Mammary epithelial cell (primary cell): ENCODE results near the gene VSTM1.

Experiments used
- CTCF ChIP-seq, 2 donors: IDR thresholded peaks in 1 of 2; conservative IDR thresholded peaks in 1 of 2; 2 replicates each; pipeline ENCODE4 v1.5.1; 2011 to 2012; ENCODE audit warnings: inconsistent platforms in 2 of 2, low read length in 2 of 2, mild to moderate bottlenecking in 2 of 2, control low read depth in 1 of 2, low read depth in 1 of 2; ENCODE audit not compliant: insufficient read depth in 1 of 2; ENCODE audit errors: extremely low read depth in 1 of 2
- EZH2 ChIP-seq: IDR thresholded peaks from 2 replicates; pipeline ENCODE4 v1.6.1; 2012; ENCODE audit warnings: low read length, inconsistent platforms, borderline replicate concordance

- TF ChIP-seq CTCF (conservative IDR thresholded peaks at IDR 0.05 in 1 of 2, IDR thresholded peaks at IDR 0.05 in 1 of 2; ENCODE audit: extremely low read depth in 1 of 2, insufficient read depth in 1 of 2, low read depth in 1 of 2, low read length in 2 of 2) (no peak), EZH2 (no peak)
These were observed 42.1 kb upstream of the VSTM1 start for GRCh38 chr19:54105796-54106195.
